Measurements from ENCODE around the gene ZNF280D.

DNA sequence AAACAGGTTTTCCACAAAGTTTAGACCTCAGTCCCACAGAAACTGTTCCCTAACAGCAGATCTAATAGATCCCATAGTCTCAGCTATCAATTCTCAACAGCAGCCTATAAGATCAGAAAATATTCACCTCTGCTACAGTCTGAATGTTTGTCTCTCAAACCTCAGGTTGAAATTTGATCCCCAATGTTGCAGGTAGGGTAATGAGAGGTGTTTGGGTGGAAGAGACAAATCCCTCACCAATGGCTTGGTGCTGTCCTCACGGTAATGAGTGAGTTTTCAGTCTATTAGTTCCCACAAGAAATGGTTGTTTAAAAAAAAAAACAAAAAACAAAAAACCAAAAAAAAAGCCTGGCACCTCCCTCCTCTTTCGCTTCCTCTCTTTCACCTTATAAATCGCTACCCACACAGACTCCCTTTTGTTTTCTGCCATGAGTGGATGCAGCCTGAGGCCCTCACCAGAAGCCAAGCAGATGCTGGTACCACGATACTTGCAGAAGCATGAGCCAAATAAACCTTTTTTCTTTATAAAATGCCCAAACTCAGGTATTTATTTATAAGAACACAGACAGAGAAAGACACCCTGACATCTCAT, 14.2 kb downstream of the ZNF280D start:
- TF ChIP-seq, protein P1, sequence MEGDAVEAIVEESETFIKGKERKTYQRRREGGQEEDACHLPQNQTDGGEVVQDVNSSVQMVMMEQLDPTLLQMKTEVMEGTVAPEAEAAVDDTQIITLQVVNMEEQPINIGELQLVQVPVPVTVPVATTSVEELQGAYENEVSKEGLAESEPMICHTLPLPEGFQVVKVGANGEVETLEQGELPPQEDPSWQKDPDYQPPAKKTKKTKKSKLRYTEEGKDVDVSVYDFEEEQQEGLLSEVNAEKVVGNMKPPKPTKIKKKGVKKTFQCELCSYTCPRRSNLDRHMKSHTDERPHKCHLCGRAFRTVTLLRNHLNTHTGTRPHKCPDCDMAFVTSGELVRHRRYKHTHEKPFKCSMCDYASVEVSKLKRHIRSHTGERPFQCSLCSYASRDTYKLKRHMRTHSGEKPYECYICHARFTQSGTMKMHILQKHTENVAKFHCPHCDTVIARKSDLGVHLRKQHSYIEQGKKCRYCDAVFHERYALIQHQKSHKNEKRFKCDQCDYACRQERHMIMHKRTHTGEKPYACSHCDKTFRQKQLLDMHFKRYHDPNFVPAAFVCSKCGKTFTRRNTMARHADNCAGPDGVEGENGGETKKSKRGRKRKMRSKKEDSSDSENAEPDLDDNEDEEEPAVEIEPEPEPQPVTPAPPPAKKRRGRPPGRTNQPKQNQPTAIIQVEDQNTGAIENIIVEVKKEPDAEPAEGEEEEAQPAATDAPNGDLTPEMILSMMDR (IDR thresholded peaks at IDR 0.05; ENCODE audit: borderline replicate concordance, extremely low read depth, low read length, poor library complexity, severe bottlenecking), result no peak
- TF ChIP-seq EZH2 (IDR thresholded peaks at IDR 0.05; ENCODE audit: borderline replicate concordance, low read depth, low read length, severe bottlenecking), result no peak

Data from DND-41 (cell line).